Mucosa of stomach (tissue), 1 donor: ENCODE measurements around the gene TUBB4B.
"Not testable (repeated sequence)": the region's sequence is repeated elsewhere in the genome, so short reads cannot be mapped to it uniquely, and the experiment has no call there.

Experiments
- H3K27me3 ChIP-seq: one replicate; pipeline ENCODE4 v1.7.0; 2013; ENCODE audit warnings: mild to moderate bottlenecking, low read length; ENCODE audit not compliant: control insufficient read depth, insufficient read depth
- H3K36me3 ChIP-seq: one replicate; pipeline ENCODE4 v1.7.0; 2013; ENCODE audit warnings: low read length; ENCODE audit not compliant: control insufficient read depth, insufficient read depth
- H3K4me1 ChIP-seq: one replicate; pipeline ENCODE4 v1.7.0; 2013; ENCODE audit warnings: mild to moderate bottlenecking, low read length; ENCODE audit not compliant: control insufficient read depth, insufficient read depth
- H3K4me3 ChIP-seq: one replicate; pipeline ENCODE4 v1.7.0; 2013; ENCODE audit warnings: low read length
- H3K9ac ChIP-seq: one replicate; pipeline ENCODE4 v1.7.0; 2013; ENCODE audit warnings: mild to moderate bottlenecking, low read length, moderate library complexity
- H3K9me3 ChIP-seq: one replicate; pipeline ENCODE4 v1.7.0; 2013; ENCODE audit warnings: mild to moderate bottlenecking, low read length, moderate library complexity; ENCODE audit not compliant: control insufficient read depth
- donor health status: Pancreatic carcinoma.

TUBB4B gene

DNA sequence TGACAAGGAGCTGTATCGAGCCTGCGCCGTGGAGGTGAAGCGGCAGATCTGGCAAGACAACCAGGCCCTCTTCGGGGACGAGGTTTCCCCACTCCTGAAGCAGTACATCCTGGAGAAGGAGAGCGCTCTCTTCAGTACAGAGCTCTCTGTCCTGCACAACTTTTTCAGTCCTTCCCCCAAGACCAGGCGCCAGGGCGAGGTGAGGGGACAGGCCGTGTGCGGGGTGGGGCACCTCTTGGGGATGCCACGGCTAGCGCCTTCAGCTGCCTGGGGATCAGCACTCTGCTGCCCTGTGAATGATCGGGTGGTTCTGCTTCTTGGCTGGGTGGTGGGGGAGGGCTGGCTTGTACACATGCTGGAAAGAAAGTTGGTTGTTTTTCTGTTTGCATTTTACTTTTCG is 15.8 kb downstream of the TUBB4B start:
- Histone ChIP-seq H3K4me3 (no peak overlapping the region), H3K27me3 (no peaks in the 10 kb centered on the region), H3K4me1 (peaks cover 31% of the 10 kb centered on the region)

GRCh38 chr9:137262173-137262908 is 21.3 kb downstream of the TUBB4B start:
- H3K4me1 ChIP-seq, H3K4me3 ChIP-seq, H3K9ac ChIP-seq, H3K36me3 ChIP-seq, H3K27me3 ChIP-seq, H3K9me3 ChIP-seq: not testable (repeated sequence)

More for the DNA sequence above, 15.8 kb downstream of the TUBB4B start:
- H3K36me3 ChIP-seq = no peaks in the 10 kb centered on the region
- no peaks in the 10 kb centered on the region for H3K9me3 ChIP-seq
- no peak overlapping the region for H3K9ac ChIP-seq

GRCh38 chr9:137262909-137263285 is 21.8 kb downstream of the TUBB4B start:
- Histone ChIP-seq H3K9me3 (no peaks in the 10 kb centered on the region), H3K27me3 (no peaks in the 10 kb centered on the region), H3K36me3 (peaks cover 4% of the 10 kb centered on the region), H3K4me3 (no peak overlapping the region), H3K4me1 (peaks cover 2% of the 10 kb centered on the region), H3K9ac (no peak overlapping the region)

GRCh38 chr9:137263506-137263905 is 22.4 kb downstream of the TUBB4B start:
- Histone ChIP-seq H3K9ac (no peak overlapping the region), H3K9me3 (no peaks in the 10 kb centered on the region), H3K27me3 (no peaks in the 10 kb centered on the region), H3K4me1 (peaks cover 8% of the 10 kb centered on the region), H3K36me3 (peaks cover 4% of the 10 kb centered on the region), H3K4me3 (no peak overlapping the region)

- Histone ChIP-seq H3K9ac (no peak overlapping the region), H3K36me3 (peaks cover 4% of the 10 kb centered on the region), H3K27me3 (no peaks in the 10 kb centered on the region), H3K4me1 (peaks cover 13% of the 10 kb centered on the region), H3K4me3 (no peak overlapping the region), H3K9me3 (no peaks in the 10 kb centered on the region)
These were observed 23.0 kb downstream of the TUBB4B start for GRCh38 chr9:137264067-137264466.

DNA sequence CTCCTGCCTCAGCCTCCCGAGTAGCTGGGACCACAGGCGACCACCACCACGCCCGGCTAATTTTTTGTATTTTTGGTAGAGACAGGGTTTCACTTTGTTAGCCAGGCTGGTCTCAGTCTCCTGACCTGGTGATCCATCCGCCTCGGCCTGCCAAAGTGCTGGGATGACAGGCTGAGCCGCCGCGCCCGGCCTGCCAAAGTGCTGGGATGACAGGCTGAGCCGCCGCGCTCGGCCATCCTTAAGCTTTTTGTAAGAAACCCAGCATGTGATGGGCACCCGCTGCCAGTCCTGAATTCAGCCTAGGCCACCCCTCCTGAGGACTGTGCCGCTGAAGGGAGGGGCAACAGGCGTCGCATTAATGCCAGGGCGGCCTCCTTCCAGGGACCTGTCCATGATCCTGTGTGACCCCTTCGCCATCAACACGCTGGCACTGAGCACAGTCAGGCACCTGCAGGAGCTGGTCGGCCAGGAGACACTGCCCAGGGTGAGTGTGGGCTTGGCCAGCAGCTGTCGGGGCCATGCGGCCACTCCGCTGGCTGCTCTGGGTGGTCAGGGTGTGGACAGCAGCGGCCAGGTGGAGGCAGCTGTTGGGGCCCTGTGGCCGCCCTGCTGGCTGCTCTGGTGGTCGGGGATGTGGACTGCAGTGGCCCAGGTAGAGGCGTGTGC is 24.5 kb downstream of the TUBB4B start:
- Histone ChIP-seq H3K4me3 (no peak overlapping the region), H3K9me3 (no peaks in the 10 kb centered on the region), H3K9ac (no peak overlapping the region), H3K4me1 (peaks cover 22% of the 10 kb centered on the region), H3K27me3 (no peaks in the 10 kb centered on the region), H3K36me3 (peaks cover 4% of the 10 kb centered on the region)

DNA sequence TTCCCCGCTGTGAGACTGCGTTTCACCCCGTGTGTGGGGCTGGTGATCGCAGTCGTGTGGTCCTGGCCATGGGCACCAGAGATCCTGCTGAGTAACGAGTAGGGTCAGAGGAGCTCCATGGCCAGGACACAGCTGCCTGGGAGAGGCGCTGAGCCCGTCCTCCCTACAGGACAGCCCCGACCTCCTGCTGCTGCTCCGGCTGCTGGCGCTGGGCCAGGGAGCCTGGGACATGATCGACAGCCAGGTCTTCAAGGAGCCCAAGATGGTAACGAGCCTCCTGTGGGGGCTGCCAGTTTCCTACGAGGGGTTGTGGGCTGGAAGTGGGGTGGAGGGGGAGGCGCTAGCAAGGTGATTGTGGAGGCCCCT is 25.1 kb downstream of the TUBB4B start:
- Histone ChIP-seq H3K36me3 (peaks cover 4% of the 10 kb centered on the region), H3K4me1 (peaks cover 22% of the 10 kb centered on the region), H3K9me3 (no peaks in the 10 kb centered on the region), H3K27me3 (no peaks in the 10 kb centered on the region), H3K4me3 (no peak overlapping the region), H3K9ac (no peak overlapping the region)

- Histone ChIP-seq H3K9me3 (no peaks in the 10 kb centered on the region), H3K27me3 (no peaks in the 10 kb centered on the region), H3K9ac (no peak overlapping the region), H3K4me3 (no peak overlapping the region), H3K4me1 (peaks cover 22% of the 10 kb centered on the region), H3K36me3 (peaks cover 5% of the 10 kb centered on the region)
These were observed 25.7 kb downstream of the TUBB4B start for GRCh38 chr9:137266585-137267453.

GRCh38 chr9:137267933-137268355 is 26.9 kb downstream of the TUBB4B start:
- Histone ChIP-seq H3K27me3 (no peaks in the 10 kb centered on the region), H3K36me3 (peaks cover 10% of the 10 kb centered on the region), H3K4me3 (no peak overlapping the region), H3K9me3 (no peaks in the 10 kb centered on the region), H3K9ac (no peak overlapping the region), H3K4me1 (peaks cover 22% of the 10 kb centered on the region)

DNA sequence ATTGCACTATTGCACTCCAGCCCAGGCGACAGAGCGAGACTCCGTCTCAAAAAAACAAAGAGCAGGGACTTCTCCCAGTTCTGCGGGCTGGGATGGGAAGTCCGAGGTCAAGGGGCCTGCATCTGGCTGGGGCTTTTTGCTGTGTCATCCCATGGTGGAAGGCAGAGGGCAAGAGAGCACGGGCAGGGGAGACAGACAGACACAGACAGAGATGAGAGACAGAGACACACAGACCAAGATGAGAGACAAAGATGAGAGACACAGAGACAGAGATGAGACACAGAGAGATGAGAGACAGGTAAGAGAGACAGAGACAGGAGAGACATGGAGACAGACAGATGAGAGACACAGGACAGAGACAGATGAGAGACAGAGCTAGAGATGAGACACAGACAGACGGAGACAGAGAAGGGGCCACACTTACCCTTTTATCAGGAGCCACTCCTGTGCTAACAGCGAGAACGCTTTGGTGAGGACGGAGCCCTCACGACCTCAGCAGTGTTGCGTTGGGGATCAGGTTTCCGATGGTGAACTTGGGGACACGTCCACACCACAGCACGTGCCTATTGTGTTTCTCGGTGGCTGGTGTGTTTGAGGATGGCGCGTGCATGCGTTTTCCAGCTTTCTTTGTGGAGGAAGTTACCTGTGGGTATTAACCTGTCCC is 27.6 kb downstream of the TUBB4B start:
- Histone ChIP-seq H3K4me3 (no peak overlapping the region), H3K4me1 (peaks cover 23% of the 10 kb centered on the region), H3K9me3 (no peaks in the 10 kb centered on the region), H3K27me3 (no peaks in the 10 kb centered on the region), H3K36me3 (peaks cover 7% of the 10 kb centered on the region), H3K9ac (peak overlapping the region; percentile 7)

DNA sequence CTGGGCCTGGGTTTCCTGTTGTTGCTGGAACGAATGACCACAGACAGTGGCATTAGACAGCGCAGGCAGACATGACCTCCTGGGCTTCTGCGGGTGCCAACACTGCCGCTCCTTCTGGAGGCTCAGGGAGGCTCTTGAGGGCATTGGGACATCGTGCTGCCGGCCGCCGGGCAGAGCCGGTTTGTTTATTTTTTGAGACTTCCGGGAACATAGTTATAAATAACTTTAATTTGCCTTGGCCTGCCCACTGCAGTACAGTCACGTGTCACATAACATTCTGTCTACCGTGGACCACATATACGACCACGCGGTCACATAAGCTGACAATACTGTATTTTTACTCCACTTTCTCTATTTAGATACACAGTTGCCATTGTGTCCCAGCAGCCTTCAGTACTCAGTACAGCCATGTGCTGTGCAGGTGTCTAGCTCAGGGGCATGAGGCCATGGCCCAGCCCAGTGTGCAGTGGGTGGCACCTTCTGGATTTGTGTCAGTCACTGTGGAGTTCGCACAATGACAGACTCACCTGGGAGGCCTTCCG is 28.2 kb downstream of the TUBB4B start:
- Histone ChIP-seq H3K4me3 (no peak overlapping the region), H3K36me3 (peaks cover 6% of the 10 kb centered on the region)

More for the DNA sequence above, 28.2 kb downstream of the TUBB4B start:
- peak overlapping the region; percentile 7 for H3K9ac ChIP-seq
- no peaks in the 10 kb centered on the region for H3K27me3 ChIP-seq
- peaks cover 29% of the 10 kb centered on the region for H3K4me1 ChIP-seq
- no peaks in the 10 kb centered on the region for H3K9me3 ChIP-seq
